GM19455 (cell line): ENCODE results near the gene ZNF606.
A peak's percentile ranks its signal among the peaks of the same experiment; 100 is the strongest.
"Not testable (repeated sequence)": the region's sequence is repeated elsewhere in the genome, so short reads cannot be mapped to it uniquely, and the experiment has no call there.

Experiments
- ATAC-seq: cut with Tn5 transposase; IDR thresholded peaks from one replicate; pipeline ENCODE4 v1.9.1; 2021; ENCODE audit not compliant: unreplicated experiment

Gene ZNF606

GRCh38 chr19:58010507-58010906 is 7.9 kb upstream of the ZNF606 start:
- no peak for ATAC-seq

- ATAC-seq: no peak
Observed at GRCh38 chr19:58009666-58010301, 7.2 kb upstream of the ZNF606 start.

- no peak for ATAC-seq
Observed at GRCh38 chr19:58009301-58009665, 6.7 kb upstream of the ZNF606 start.

GRCh38 chr19:58008877-58009276 is 6.3 kb upstream of the ZNF606 start:
- not testable (repeated sequence) for ATAC-seq

- no peak for ATAC-seq
Observed at GRCh38 chr19:58007285-58007684, 4.7 kb upstream of the ZNF606 start.

GRCh38 chr19:58003174-58003828 is 681 bp upstream of the ZNF606 start:
- no peak for ATAC-seq

GRCh38 chr19:58001895-58002369 is 688 bp downstream of the ZNF606 start:
- ATAC-seq: peak; percentile 25

GRCh38 chr19:58000677-58001076 is 1.9 kb downstream of the ZNF606 start:
- no peak for ATAC-seq

GRCh38 chr19:57992841-57993240 is 9.8 kb downstream of the ZNF606 start:
- no peak for ATAC-seq

- ATAC-seq: no peak
Observed at GRCh38 chr19:57978586-57979289, 23.9 kb downstream of the ZNF606 start.

- ATAC-seq: no peak
Observed at GRCh38 chr19:57974434-57974833, 28.2 kb downstream of the ZNF606 start, which contains the start of gene C19orf18. Gene C19orf18 (minus strand): TSS chr19:57974534. CDS start chr19:57974432, 102 bp downstream.

GRCh38 chr19:57964761-57965160 is 37.9 kb downstream of the ZNF606 start:
- ATAC-seq: no peak

- ATAC-seq: no peak
Observed at GRCh38 chr19:57961785-57962184, 40.8 kb downstream of the ZNF606 start.

GRCh38 chr19:57954996-57955395 is 47.6 kb downstream of the ZNF606 start:
- no peak for ATAC-seq

GRCh38 chr19:57949702-57950101 is 52.9 kb downstream of the ZNF606 start:
- no peak for ATAC-seq

- no peak for ATAC-seq
Observed at GRCh38 chr19:57949296-57949695, 53.3 kb downstream of the ZNF606 start.

- peak; percentile 66 for ATAC-seq
Observed at GRCh38 chr19:57947419-57948134, 55.0 kb downstream of the ZNF606 start, which contains the start of gene ZNF256. Gene ZNF256 (minus strand): TSS chr19:57947706. CDS start chr19:57947474, 232 bp downstream.

- no peak for ATAC-seq
Observed at GRCh38 chr19:57947088-57947418, 55.6 kb downstream of the ZNF606 start.

- no peak for ATAC-seq
Observed at GRCh38 chr19:57946316-57946715, 56.3 kb downstream of the ZNF606 start.

- ATAC-seq: no peak
Observed at GRCh38 chr19:57941593-57941992, 61.0 kb downstream of the ZNF606 start.

- no peak for ATAC-seq
Observed at GRCh38 chr19:57935731-57936130, 66.9 kb downstream of the ZNF606 start.
